ENCODE measurements around the gene SYVN1. TPM values are rescaled to one million over a fixed set of nuclear protein-coding genes. Genes with fewer than 3 reads are reported as not detected.

The SYVN1 gene
- total and polyA plus RNA-seq, 2 donors (not counting 1 experiment from before 2014, with no cell fraction given) = 187 to 282 TPM

GRCh38 chr11:65104628-65105027, 29.7 kb downstream of the SYVN1 start:
- H3K4me2 ChIP-seq (replicated peaks; ENCODE audit: low read depth, low read length, poor library complexity, severe bottlenecking) = no peak overlapping the region
- H3K27ac ChIP-seq (ENCODE audit: low read length in 2 of 2) = no peak overlapping the region
- DNase-seq (no peak), ATAC-seq (ENCODE audit: low read depth) (no peak)
- CTCF ChIA-PET = no interaction called here
- WGBS (ENCODE audit: insufficient coverage) = no CpG with 5 or more reads among the region's 4 CpGs
- no peaks in the 10 kb centered on the region for H3K9me3 Mint-ChIP-seq (ENCODE audit: insufficient read depth)
- no peak overlapping the region for H3K9ac ChIP-seq (ENCODE audit: low read length)
- H3K4me3 ChIP-seq (ENCODE audit: control extremely low read depth in 1 of 5, extremely low read depth in 1 of 5, insufficient read depth in 1 of 5, low read depth in 2 of 5, low read length in 4 of 5) = no peak overlapping the region
- POLR2A ChIA-PET = no interaction called here
- H3K4me1 Mint-ChIP-seq = peaks cover 6% of the 10 kb centered on the region
- TF ChIP-seq EZH2 (IDR thresholded peaks at IDR 0.05; ENCODE audit: borderline replicate concordance, insufficient read depth, low read depth, low read length, poor library complexity, severe bottlenecking) (no peak), CTCF (IDR thresholded peaks at IDR 0.05) (no peak)
- intact Hi-C loops (cut with micrococcal nuclease) = no loop called here
- no peak overlapping the region for H3K27ac Mint-ChIP-seq
- no peak overlapping the region for H3K4me3 Mint-ChIP-seq
- no peak overlapping the region for H2AFZ ChIP-seq (ENCODE audit: insufficient read depth, low read depth, low read length, poor library complexity, severe bottlenecking)
- no peaks in the 10 kb centered on the region for H3K27me3 Mint-ChIP-seq
- peaks cover 55% of the 10 kb centered on the region for H3K79me2 ChIP-seq (ENCODE audit: control insufficient read depth, insufficient read depth, low read length)
- H4K20me1 ChIP-seq (ENCODE audit: control insufficient read depth, insufficient read depth, low read length, poor library complexity, severe bottlenecking) = peaks cover 23% of the 10 kb centered on the region
- no peaks in the 10 kb centered on the region for H3K4me1 ChIP-seq (ENCODE audit: control insufficient read depth in 2 of 2, insufficient read depth in 2 of 2, low read length in 2 of 2)
- H3K36me3 ChIP-seq (replicated peaks in 1 of 2; ENCODE audit: control extremely low read depth in 1 of 2, control insufficient read depth in 1 of 2, extremely low read depth in 1 of 2, insufficient read depth in 2 of 2, low read length in 1 of 2) = peaks cover 0 to 52% of the 10 kb centered on the region in 2 experiments
- no peaks in the 10 kb centered on the region for H3K9me3 ChIP-seq (ENCODE audit: control extremely low read depth in 1 of 3, control insufficient read depth in 2 of 3, insufficient read depth in 1 of 3, low read length in 2 of 3)
- H3K27me3 ChIP-seq (replicated peaks in 1 of 4; ENCODE audit: control extremely low read depth in 1 of 4, control insufficient read depth in 3 of 4, insufficient read depth in 4 of 4, low read length in 3 of 4) = no peaks in the 10 kb centered on the region

GRCh38 chr11:65103476-65103875, 30.8 kb downstream of the SYVN1 start:
- intact Hi-C loops (cut with micrococcal nuclease) = no loop called here

More at GRCh38 chr11:65103476-65103875, 30.8 kb downstream of the SYVN1 start:
- no peak overlapping the region for H3K4me2 ChIP-seq (replicated peaks; ENCODE audit: low read depth, low read length, poor library complexity, severe bottlenecking)
- no peaks in the 10 kb centered on the region for H3K9me3 ChIP-seq (ENCODE audit: control extremely low read depth in 1 of 3, control insufficient read depth in 2 of 3, insufficient read depth in 1 of 3, low read length in 2 of 3)
- H2AFZ ChIP-seq (ENCODE audit: insufficient read depth, low read depth, low read length, poor library complexity, severe bottlenecking) = no peak overlapping the region
- Mint-ChIP-seq H3K4me1 (peaks cover 11% of the 10 kb centered on the region), H3K4me3 (no peak overlapping the region), H3K27ac (no peak overlapping the region), H3K9me3 (ENCODE audit: insufficient read depth) (no peaks in the 10 kb centered on the region), H3K27me3 (no peaks in the 10 kb centered on the region)
- no peak overlapping the region for H3K4me3 ChIP-seq (ENCODE audit: control extremely low read depth in 1 of 5, extremely low read depth in 1 of 5, insufficient read depth in 1 of 5, low read depth in 2 of 5, low read length in 4 of 5)
- H3K79me2 ChIP-seq (ENCODE audit: control insufficient read depth, insufficient read depth, low read length) = peaks cover 57% of the 10 kb centered on the region
- POLR2A ChIA-PET = no interaction called here
- no peaks in the 10 kb centered on the region for H3K4me1 ChIP-seq (ENCODE audit: control insufficient read depth in 2 of 2, insufficient read depth in 2 of 2, low read length in 2 of 2)
- CTCF ChIA-PET = interaction anchor here (0.6 to 10.2 kb wide), 3 partner anchors 7 to 89 kb away, joined by 3 to 96 read pairs (median 3); partner anchors contain the start of gene TM7SF2
- H3K9ac ChIP-seq (ENCODE audit: low read length) = no peak overlapping the region
- DNase-seq = no peak
- H3K27me3 ChIP-seq (replicated peaks in 1 of 4; ENCODE audit: control extremely low read depth in 1 of 4, control insufficient read depth in 3 of 4, insufficient read depth in 4 of 4, low read length in 3 of 4) = no peaks in the 10 kb centered on the region
- peaks cover 26% of the 10 kb centered on the region for H4K20me1 ChIP-seq (ENCODE audit: control insufficient read depth, insufficient read depth, low read length, poor library complexity, severe bottlenecking)
- ATAC-seq (ENCODE audit: low read depth) = no peak
- no peak for TF ChIP-seq EZH2 (IDR thresholded peaks at IDR 0.05; ENCODE audit: borderline replicate concordance, insufficient read depth, low read depth, low read length, poor library complexity, severe bottlenecking)
- TF ChIP-seq CTCF (IDR thresholded peaks at IDR 0.05) = no peak
- H3K36me3 ChIP-seq (replicated peaks in 1 of 2; ENCODE audit: control extremely low read depth in 1 of 2, control insufficient read depth in 1 of 2, extremely low read depth in 1 of 2, insufficient read depth in 2 of 2, low read length in 1 of 2) = peaks cover 0 to 45% of the 10 kb centered on the region in 2 experiments
- H3K27ac ChIP-seq (ENCODE audit: low read length in 2 of 2) = no peak overlapping the region
